Nephron (organoid): ENCODE measurements around the gene CCDC33.
A peak's percentile ranks its signal among the peaks of the same experiment; 100 is the strongest.

Source experiments
- H3K27ac Mint-ChIP-seq, 3 experiments: 2 replicates each; pipeline ENCODE4 v1.8.0; 2020; ENCODE audit warnings: mixed read lengths in 3 of 3, mild to moderate bottlenecking in 2 of 3, moderate library complexity in 1 of 3
- H3K27me3 Mint-ChIP-seq: 2 replicates; pipeline ENCODE4 v1.8.0; 2021; ENCODE audit warnings: low read depth, mild to moderate bottlenecking, moderate library complexity, mixed read lengths
- H3K36me3 Mint-ChIP-seq: 2 replicates; pipeline ENCODE4 v1.8.0; 2020; ENCODE audit warnings: low read depth, mixed read lengths
- H3K4me1 Mint-ChIP-seq: 2 replicates; pipeline ENCODE4 v1.8.0; 2020; ENCODE audit warnings: mixed read lengths
- H3K4me3 Mint-ChIP-seq, 3 experiments: 2 replicates each; pipeline ENCODE4 v1.8.0; 2020; ENCODE audit warnings: mild to moderate bottlenecking in 3 of 3, mixed read lengths in 3 of 3, moderate library complexity in 2 of 3
- H3K9me3 Mint-ChIP-seq: 2 replicates; pipeline ENCODE4 v1.8.0; 2020; ENCODE audit warnings: mixed read lengths
- TF ChIP-seq, protein P1 (sequence below), 3 experiments: fragments of 200-600 bp; sonication (generic); IDR thresholded peaks; one replicate each; pipeline ENCODE4 v1.5.0; 2021; ENCODE audit warnings: antibody characterized with exemption in 3 of 3; ENCODE audit not compliant: unreplicated experiment in 3 of 3

CCDC33 gene

DNA sequence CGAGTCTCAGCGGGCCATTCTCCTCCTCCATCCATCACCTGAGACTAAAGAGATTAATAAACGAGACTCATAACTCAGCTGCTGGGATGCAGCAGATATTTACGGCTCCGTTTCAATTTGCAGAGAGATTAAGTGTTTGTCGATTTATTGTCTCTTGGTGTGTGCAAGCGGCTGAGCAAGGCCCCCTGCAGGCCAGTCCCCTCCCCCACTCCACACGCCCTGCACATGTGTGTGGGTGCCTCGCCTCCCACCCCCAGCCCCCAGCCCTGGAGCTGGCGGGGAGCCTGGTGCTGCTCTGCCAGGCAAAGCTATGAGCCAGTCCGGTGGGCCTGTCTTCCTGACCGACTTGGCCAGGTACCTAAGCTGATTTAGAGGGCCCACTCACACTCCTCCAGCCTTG lies 68.3 kb downstream of the CCDC33 start:
- no peaks in the 10 kb centered on the region for H3K9me3 Mint-ChIP-seq
- H3K27me3 Mint-ChIP-seq, result peaks cover 34% of the 10 kb centered on the region
- H3K27ac Mint-ChIP-seq, result peak overlapping the region; percentile 73 to 99 (median 75)
- TF ChIP-seq, protein P1, sequence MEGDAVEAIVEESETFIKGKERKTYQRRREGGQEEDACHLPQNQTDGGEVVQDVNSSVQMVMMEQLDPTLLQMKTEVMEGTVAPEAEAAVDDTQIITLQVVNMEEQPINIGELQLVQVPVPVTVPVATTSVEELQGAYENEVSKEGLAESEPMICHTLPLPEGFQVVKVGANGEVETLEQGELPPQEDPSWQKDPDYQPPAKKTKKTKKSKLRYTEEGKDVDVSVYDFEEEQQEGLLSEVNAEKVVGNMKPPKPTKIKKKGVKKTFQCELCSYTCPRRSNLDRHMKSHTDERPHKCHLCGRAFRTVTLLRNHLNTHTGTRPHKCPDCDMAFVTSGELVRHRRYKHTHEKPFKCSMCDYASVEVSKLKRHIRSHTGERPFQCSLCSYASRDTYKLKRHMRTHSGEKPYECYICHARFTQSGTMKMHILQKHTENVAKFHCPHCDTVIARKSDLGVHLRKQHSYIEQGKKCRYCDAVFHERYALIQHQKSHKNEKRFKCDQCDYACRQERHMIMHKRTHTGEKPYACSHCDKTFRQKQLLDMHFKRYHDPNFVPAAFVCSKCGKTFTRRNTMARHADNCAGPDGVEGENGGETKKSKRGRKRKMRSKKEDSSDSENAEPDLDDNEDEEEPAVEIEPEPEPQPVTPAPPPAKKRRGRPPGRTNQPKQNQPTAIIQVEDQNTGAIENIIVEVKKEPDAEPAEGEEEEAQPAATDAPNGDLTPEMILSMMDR (IDR thresholded peaks at IDR 0.05; ENCODE audit: unreplicated experiment in 3 of 3), result no peak
- peak overlapping the region; percentile 3 to 76 (median 56) for H3K4me3 Mint-ChIP-seq
- peaks cover 80% of the 10 kb centered on the region for H3K4me1 Mint-ChIP-seq
- no peaks in the 10 kb centered on the region for H3K36me3 Mint-ChIP-seq

DNA sequence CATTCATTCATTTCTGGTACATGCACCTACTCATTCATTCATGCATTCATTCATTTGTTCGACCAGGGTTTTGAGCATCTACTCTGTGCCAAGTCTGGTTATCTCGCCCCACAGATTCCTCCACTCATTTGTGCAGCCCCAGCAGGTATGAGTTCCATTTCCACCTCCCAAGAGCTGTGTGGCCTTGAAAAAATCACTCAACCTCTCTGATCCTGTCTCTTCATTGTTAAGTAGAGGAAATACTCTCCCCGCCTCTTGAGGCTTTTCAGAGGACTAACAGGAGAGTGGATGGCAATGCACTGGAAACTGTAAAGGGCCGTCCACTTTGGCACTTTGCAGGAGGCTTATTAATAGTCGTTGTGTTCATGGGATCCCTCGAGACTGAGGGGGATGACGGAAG lies 69.6 kb downstream of the CCDC33 start:
- Mint-ChIP-seq H3K27me3 (peaks cover 31% of the 10 kb centered on the region), H3K4me3 (peak overlapping the region in 2 of 3 experiments; percentile 10 to 23), H3K36me3 (no peaks in the 10 kb centered on the region), H3K27ac (peak overlapping the region; percentile 73 to 99 (median 75)), H3K9me3 (no peaks in the 10 kb centered on the region), H3K4me1 (peaks cover 80% of the 10 kb centered on the region)
- TF ChIP-seq, protein P1 (IDR thresholded peaks at IDR 0.05; ENCODE audit: unreplicated experiment in 3 of 3), result no peak

DNA sequence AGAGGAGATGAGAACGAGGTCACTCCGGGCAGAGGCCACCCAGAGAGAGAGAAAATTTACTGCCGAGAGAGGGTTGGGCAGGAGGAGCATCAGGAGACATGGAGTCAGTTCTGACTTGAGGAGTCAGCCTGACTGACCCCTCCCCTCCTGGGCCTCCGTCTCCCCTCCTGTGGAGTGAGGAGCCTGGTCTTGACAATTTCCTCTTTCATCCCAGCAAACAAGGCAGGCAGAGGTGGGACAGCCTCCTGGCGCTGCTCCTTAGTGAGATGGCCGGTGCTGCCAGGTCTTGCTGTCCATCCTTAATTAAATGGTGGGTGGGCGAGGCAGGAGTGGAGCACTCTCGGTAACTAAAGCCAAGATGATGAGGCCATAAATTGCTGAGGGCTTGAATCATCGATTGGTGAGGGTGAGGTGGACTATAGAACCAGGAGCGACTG lies 70.7 kb downstream of the CCDC33 start:
- Mint-ChIP-seq H3K4me3 (peak overlapping the region in 1 of 3 experiments; percentile 45), H3K9me3 (no peaks in the 10 kb centered on the region), H3K27me3 (peaks cover 31% of the 10 kb centered on the region), H3K36me3 (no peaks in the 10 kb centered on the region), H3K4me1 (peaks cover 82% of the 10 kb centered on the region), H3K27ac (peak overlapping the region; percentile 73 to 89 (median 75))
- TF ChIP-seq, protein P1 (IDR thresholded peaks at IDR 0.05; ENCODE audit: unreplicated experiment in 3 of 3), result no peak

DNA sequence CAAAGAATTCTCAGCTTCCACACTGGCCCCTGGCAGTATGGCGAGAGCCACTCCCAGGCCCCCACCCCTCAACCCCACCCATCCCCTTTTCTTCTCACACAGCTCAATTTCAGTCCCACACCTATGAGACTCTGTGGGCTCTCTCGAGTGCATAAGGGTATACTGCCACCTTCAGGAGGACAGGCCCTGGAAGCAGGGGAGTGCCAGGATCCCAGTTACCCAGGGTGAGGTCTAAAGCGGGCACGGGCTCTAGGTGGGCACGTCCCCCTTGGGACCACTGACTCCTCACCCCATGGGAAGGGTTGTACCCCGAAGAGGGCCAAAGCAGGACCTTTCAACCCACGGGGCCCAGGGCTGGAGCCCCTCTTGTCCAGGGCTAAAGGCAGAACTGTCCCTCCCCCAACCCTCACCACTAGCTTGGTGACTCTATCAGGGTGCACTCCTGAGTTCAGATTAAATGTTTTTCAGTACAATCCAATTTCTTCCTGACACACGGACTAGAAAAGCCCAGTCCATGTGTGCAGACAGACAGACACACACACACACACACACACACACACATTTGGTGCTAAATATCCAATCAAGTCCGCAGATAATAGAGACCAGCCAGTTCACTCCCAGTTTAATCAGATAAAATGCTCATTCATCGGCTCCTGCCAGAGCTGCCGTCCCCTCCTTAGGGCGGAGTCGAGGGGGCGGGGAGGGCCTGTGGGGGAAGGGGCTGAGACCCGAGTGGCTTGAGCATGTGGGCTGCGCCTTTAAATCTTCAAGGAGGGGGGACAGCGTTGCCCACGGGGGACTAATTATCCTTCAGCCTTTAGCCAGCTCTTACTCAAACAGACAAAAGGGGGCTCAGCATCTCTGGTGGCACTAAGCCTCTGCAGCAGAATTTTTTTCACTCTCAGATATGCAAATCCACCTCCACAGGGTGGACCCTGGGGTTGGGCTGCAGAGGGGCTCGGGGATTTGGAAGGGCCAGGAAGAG lies 72.0 kb downstream of the CCDC33 start:
- Mint-ChIP-seq H3K27me3 (peaks cover 31% of the 10 kb centered on the region), H3K27ac (peak overlapping the region; percentile 73 to 88 (median 75)), H3K4me3 (peak overlapping the region; percentile 25 to 47 (median 32)), H3K9me3 (no peaks in the 10 kb centered on the region), H3K36me3 (no peaks in the 10 kb centered on the region), H3K4me1 (peaks cover 84% of the 10 kb centered on the region)
- TF ChIP-seq, protein P1 (IDR thresholded peaks at IDR 0.05; ENCODE audit: unreplicated experiment in 3 of 3), result peak; percentile 71 to 75 (median 75)

DNA sequence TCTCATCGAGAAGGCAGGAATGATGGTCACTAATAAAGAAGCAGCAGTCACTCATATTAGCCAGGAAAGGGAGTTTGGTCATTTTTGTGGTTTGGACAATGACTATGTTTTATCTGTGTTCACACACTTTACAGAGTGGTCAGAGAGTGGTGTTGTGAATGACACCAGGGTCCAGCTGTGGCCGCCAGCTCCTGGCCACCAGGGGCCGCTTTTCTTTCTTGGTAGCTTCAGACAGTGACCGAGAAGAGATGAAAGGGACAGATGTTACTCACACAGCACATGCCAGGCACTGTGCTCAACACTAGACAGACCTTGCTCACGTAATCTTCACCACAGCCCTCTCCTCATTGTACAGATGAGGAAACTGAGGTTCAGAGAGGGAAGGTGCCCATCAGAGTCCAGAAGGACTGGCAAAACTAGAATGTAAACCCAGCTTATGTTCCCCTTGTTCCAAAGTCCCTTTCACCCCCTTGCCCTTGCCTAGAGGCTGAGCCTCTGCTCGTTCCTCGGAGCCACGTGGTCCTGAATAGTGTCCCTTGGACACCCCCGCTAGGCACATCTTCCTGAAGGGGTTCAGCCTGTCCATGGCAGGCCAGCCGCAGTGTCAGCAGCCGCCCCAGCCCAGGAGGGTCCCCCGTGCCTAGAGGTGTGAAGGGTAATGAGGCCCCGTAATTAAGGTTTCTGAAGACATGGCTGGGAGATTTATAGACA lies 75.8 kb downstream of the CCDC33 start:
- Mint-ChIP-seq H3K27me3 (peaks cover 19% of the 10 kb centered on the region), H3K27ac (peak overlapping the region; percentile 48 to 88 (median 59)), H3K4me3 (no peak overlapping the region), H3K4me1 (peaks cover 76% of the 10 kb centered on the region), H3K9me3 (no peaks in the 10 kb centered on the region), H3K36me3 (no peaks in the 10 kb centered on the region)
- TF ChIP-seq, protein P1 (IDR thresholded peaks at IDR 0.05; ENCODE audit: unreplicated experiment in 3 of 3), result peak; percentile 30 to 59 (median 40)
